Right lobe of liver (tissue), 4 donors: Measurements from ENCODE around the gene TCF4.

Source experiments
- CTCF ChIP-seq, 4 donors: fragments of 200-600 bp in 3 of 4; fragments of 450-650 bp in 1 of 4; IDR thresholded peaks; one replicate each; pipeline versions ENCODE4 v1.5.1 to v1.8.0; 2016 to 2022; ENCODE audit warnings: antibody characterized with exemption in 4 of 4, mild to moderate bottlenecking in 2 of 4
- POLR2A ChIP-seq: fragments of 450-650 bp; IDR thresholded peaks from one replicate; pipeline ENCODE4 v1.6.1; 2017; ENCODE audit warnings: antibody characterized with exemption, mild to moderate bottlenecking
- donor health status: DM: no; HTN: no; CAD: no.
- donor health status: DM: no; HTN: no; CAD: no.
- donor health status: DM: no; HTN: yes; CAD: no.

GRCh38 chr18:55400590-55401541 is 187.1 kb downstream of the TCF4 start:
- TF ChIP-seq CTCF (IDR thresholded peaks at IDR 0.05) (no peak), POLR2A (no peak)
